NCI-H2107 treated with DMSO at 0.1 percent for 48 hours (cell line): ENCODE data around the gene SLC66A2.

ENCODE experiments used
- DNase-seq: peaks from one replicate; lab custom pipeline; 2025; ENCODE audit not compliant: unreplicated experiment; lab: John Stamatoyannopoulos, UW

The SLC66A2 gene

DNA sequence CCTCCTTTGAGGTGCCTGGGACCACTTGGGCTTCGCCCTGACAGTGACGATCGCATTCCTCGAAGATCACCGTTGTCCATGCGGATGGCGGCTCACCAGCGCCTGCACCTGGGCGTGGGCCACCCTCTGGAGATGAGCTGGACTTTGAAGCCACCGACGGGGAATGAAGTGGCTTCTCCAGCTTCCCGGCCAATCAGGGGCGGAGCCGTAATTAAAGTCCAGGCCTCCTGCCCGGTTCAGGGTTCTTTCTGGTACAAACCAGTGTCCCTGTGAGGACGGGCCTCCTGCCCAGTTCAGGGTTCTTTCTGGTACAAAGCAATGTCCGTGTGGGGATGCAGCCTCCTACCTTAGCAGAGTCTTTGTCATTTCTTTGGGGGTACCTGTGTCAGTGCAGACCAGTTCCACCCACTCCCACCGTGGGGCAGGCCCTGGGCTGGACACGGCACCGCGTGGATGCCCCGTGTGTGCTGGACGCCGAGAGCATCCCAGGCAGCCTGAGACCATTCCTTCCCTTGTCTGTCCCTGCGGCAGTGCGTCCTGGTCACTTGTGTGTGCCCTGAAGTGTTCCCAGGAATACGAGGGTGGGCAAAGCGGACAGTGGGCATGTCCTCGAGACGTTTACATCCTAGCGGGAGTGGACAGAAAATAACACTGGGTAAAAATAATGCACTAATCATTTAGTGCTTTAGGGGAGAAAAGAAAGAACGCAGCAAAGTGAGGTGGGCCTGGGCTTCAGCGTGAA is 98.7 kb downstream of the SLC66A2 start:
- DNase-seq: no peak
